ENCODE measurements around the gene JARID2. TPM values are rescaled to one million over a fixed set of nuclear protein-coding genes. Genes with fewer than 3 reads are reported as not detected.

JARID2 gene
- total RNA-seq, 4 donors from 2014 or later = 20.0 to 29.4 (median 23.9) TPM

DNA sequence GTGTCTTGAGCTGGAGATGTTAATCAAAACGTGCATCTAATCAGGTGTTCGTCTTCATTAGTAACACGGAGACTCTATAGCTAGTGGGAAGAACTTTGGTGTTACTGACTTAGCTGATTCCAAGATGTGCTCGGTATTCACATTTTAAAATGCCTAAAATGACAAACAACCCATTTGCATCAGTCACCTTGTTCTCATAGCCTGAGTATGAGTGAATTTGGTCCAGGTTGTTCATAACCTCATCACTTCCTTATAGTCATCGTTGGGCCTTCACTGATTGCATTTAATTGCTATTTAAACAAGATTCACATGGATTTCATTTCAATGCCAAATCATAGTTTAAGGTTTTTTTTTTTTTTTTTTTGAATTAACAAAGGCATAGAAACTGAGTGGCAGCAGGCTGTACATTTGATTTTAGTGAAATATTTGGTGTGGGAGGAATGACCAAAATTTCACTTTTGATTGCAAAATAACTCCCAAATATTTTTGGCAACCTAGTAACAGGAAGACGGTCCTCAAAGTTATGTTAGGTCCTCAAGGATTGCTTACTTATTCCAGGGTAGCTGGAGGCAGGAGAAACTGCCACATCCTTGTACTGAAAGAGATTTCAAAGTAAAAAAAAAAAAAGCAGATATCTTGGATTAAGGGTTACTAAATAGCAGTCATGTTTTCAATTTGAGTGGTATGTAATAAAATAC lies 104.7 kb downstream of the JARID2 start:
- WGBS = 64% methylated on average over 6 of the region's 6 CpGs
- no peak overlapping the region for H3K27ac ChIP-seq
- peaks cover 41% of the 10 kb centered on the region for H3K4me1 ChIP-seq

GRCh38 chr6:15351631-15352030 lies 105.8 kb downstream of the JARID2 start:
- TF ChIP-seq CTCF (IDR thresholded peaks at IDR 0.05) (no peak), POLR2A (IDR thresholded peaks at IDR 0.05) (no peak), POLR2AphosphoS5 (IDR thresholded peaks at IDR 0.05) (no peak), EP300 (IDR thresholded peaks at IDR 0.05) (no peak)
- DNase-seq (ENCODE audit: low spot score in 2 of 2) = no peak
- no peak overlapping the region for H3K4me3 ChIP-seq
- no peak overlapping the region for H3K27ac ChIP-seq
- H3K4me1 ChIP-seq = peaks cover 41% of the 10 kb centered on the region
- 42% methylated on average over 3 of the region's 3 CpGs for WGBS
- no peaks in the 10 kb centered on the region for H3K36me3 ChIP-seq
- no peaks in the 10 kb centered on the region for H3K27me3 ChIP-seq
- H3K9me3 ChIP-seq = no peaks in the 10 kb centered on the region

More for the DNA sequence above, 104.7 kb downstream of the JARID2 start:
- no peak for DNase-seq (ENCODE audit: low spot score in 2 of 2)
- H3K36me3 ChIP-seq = no peaks in the 10 kb centered on the region
- no peak for TF ChIP-seq POLR2A (IDR thresholded peaks at IDR 0.05)
- no peak for TF ChIP-seq CTCF (IDR thresholded peaks at IDR 0.05)
- TF ChIP-seq EP300 (IDR thresholded peaks at IDR 0.05) = no peak
- TF ChIP-seq POLR2AphosphoS5 (IDR thresholded peaks at IDR 0.05) = no peak
- H3K9me3 ChIP-seq = no peaks in the 10 kb centered on the region
- no peaks in the 10 kb centered on the region for H3K27me3 ChIP-seq
- H3K4me3 ChIP-seq = no peak overlapping the region

DNA sequence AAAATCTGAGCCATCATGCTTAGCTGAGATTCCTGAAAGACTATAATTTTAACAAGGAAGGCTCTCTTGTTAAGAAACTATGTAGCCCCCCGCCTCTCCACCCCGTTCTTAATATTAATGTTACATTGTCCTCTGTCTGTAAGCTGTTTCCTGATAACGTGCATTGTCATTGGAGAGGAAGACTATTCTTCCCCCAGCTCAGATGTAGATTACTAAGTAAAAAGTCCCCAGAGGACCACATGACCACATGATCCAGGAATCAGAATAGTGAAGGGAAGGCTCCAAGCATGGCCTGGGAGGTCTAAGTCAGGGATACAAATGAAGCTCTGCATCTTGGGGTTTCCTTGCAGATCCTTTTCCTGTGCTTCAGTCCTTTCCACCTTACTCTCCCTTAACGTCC lies 106.4 kb downstream of the JARID2 start:
- no peak for DNase-seq (ENCODE audit: low spot score in 2 of 2)
- Histone ChIP-seq H3K9me3 (no peaks in the 10 kb centered on the region), H3K36me3 (no peaks in the 10 kb centered on the region), H3K4me1 (peaks cover 41% of the 10 kb centered on the region), H3K27ac (no peak overlapping the region), H3K27me3 (no peaks in the 10 kb centered on the region), H3K4me3 (no peak overlapping the region)
- TF ChIP-seq CTCF (IDR thresholded peaks at IDR 0.05) (no peak), POLR2AphosphoS5 (IDR thresholded peaks at IDR 0.05) (no peak)
- 61% methylated on average over 4 of the region's 4 CpGs for WGBS

DNA sequence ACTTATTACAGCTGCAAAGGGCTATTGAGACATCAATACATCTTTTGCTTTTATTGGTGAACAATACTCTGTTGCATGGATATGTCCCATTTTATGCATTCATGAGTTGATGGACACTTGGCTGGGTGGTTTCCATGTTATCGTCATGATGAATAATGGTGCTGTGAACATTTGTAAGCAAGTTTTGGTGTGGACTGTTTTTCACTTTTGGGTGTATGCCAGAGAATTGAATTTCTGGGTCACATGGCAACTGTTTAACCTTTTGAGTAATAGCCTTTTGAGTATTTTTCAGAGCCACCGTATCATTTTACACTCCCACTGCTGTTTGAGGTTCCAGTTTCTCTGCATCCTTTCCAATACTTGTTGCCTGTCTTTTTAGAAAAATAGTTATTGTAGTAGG lies 107.0 kb downstream of the JARID2 start:
- Histone ChIP-seq H3K4me3 (no peak overlapping the region), H3K27ac (no peak overlapping the region), H3K36me3 (no peaks in the 10 kb centered on the region), H3K27me3 (no peaks in the 10 kb centered on the region), H3K9me3 (no peaks in the 10 kb centered on the region), H3K4me1 (peaks cover 41% of the 10 kb centered on the region)
- TF ChIP-seq POLR2A (IDR thresholded peaks at IDR 0.05) (no peak), CTCF (IDR thresholded peaks at IDR 0.05) (no peak), EP300 (IDR thresholded peaks at IDR 0.05) (no peak), POLR2AphosphoS5 (IDR thresholded peaks at IDR 0.05) (no peak)
- 75% methylated on average over 2 of the region's 2 CpGs for WGBS
- DNase-seq (ENCODE audit: low spot score in 2 of 2) = no peak

- H3K27ac ChIP-seq = no peak overlapping the region
- H3K36me3 ChIP-seq = no peaks in the 10 kb centered on the region
- H3K27me3 ChIP-seq = no peaks in the 10 kb centered on the region
- peaks cover 28% of the 10 kb centered on the region for H3K4me1 ChIP-seq
- no peaks in the 10 kb centered on the region for H3K9me3 ChIP-seq
- DNase-seq (ENCODE audit: low spot score in 2 of 2) = no peak
- WGBS = 84% methylated on average over 10 of the region's 10 CpGs
- TF ChIP-seq CTCF (IDR thresholded peaks at IDR 0.05) (no peak), POLR2A (IDR thresholded peaks at IDR 0.05) (no peak), POLR2AphosphoS5 (IDR thresholded peaks at IDR 0.05) (no peak), EP300 (IDR thresholded peaks at IDR 0.05) (no peak)
- H3K4me3 ChIP-seq = no peak overlapping the region
These were observed 109.8 kb downstream of the JARID2 start for GRCh38 chr6:15355683-15356099.

Data from suprapubic skin (tissue), 4 donors.